ENCODE data around the gene CNP.

DNA sequence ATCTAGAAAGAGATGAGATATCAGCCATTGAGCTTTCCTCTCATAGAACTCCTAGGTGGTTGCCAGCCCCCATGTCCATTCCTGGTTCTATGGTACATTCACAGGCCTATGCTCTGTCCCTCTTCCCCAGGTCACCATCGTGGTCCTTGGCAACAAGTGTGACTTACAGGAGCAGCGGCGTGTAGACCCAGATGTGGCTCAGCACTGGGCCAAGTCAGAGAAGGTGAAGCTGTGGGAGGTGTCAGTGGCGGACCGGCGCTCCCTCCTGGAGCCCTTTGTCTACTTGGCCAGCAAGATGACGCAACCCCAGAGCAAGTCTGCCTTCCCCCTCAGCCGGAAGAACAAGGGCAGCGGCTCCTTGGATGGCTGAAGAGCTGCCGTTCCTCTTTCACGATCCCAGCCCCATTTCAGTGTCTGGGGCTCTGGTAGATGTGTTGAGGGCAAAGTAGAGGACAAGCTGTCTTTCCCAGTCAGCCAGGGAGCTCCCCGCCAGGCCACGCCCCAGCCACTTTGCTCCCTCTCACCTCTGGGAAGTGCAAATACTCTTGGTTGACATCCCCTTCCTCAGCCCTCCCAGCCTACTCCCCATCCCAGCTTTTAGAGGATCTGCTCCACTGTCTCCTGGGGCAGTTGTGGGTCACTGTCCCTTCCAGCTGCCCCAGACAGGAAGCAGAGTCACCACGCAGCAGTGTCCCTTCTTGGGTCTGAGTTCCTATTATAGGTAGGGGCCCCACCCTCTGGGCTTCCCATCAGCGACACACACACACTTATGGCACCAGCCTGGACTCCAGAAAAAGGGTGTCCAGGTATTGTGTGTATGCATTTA, 57.1 kb downstream of the CNP start:
- TF ChIP-seq POLR2A (IDR thresholded peaks at IDR 0.05) (no peak), POLR2AphosphoS5 (IDR thresholded peaks at IDR 0.05) (no peak)
- TF ChIP-seq, protein P1, sequence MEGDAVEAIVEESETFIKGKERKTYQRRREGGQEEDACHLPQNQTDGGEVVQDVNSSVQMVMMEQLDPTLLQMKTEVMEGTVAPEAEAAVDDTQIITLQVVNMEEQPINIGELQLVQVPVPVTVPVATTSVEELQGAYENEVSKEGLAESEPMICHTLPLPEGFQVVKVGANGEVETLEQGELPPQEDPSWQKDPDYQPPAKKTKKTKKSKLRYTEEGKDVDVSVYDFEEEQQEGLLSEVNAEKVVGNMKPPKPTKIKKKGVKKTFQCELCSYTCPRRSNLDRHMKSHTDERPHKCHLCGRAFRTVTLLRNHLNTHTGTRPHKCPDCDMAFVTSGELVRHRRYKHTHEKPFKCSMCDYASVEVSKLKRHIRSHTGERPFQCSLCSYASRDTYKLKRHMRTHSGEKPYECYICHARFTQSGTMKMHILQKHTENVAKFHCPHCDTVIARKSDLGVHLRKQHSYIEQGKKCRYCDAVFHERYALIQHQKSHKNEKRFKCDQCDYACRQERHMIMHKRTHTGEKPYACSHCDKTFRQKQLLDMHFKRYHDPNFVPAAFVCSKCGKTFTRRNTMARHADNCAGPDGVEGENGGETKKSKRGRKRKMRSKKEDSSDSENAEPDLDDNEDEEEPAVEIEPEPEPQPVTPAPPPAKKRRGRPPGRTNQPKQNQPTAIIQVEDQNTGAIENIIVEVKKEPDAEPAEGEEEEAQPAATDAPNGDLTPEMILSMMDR (IDR thresholded peaks at IDR 0.05) = no peak
